IMR-90 (cell line): ENCODE results near the gene PPM1L. TPM values are rescaled to one million over a fixed set of nuclear protein-coding genes. Genes with fewer than 3 reads are reported as not detected.

Source experiments
- ATAC-seq: fragments of 200-7000 bp; cut with Tn5 transposase; 2 replicates; pipeline ENCODE4 v1.9.1; 2020; ENCODE audit warnings: low read depth, mild to moderate bottlenecking, moderate library complexity
- BruUV-seq: library from RNA; stranded (reverse); fragments of 400-500 nt; replicated peaks from 2 replicates; lab custom pipeline; 2021; lab: Mats Ljungman, UMichigan
- CTCF ChIA-PET: fragments of 300-600 bp; formaldehyde crosslinking; extraction: SDS; loops from one replicate; lab custom pipeline; 2021; ENCODE audit warnings: antibody characterized with exemption; lab: Yijun Ruan, JAX
- POLR2A ChIA-PET: fragments of 300-600 bp; sonication (Branson Sonifier 250); formaldehyde crosslinking; loops from one replicate; lab custom pipeline; 2022; ENCODE audit warnings: antibody characterized with exemption; ENCODE audit not compliant: unreplicated experiment; lab: Charles Lee
- DNase-seq: peaks from one replicate; pipeline ENCODE4 v3.0.0; 2013
- H2AFZ ChIP-seq: replicated peaks from 2 replicates; pipeline ENCODE3; 2013; ENCODE audit warnings: low read length, mild to moderate bottlenecking; ENCODE audit not compliant: poor library complexity
- H2AK5ac ChIP-seq: 2 replicates; pipeline ENCODE4 v1.6.1; 2013; ENCODE audit warnings: low read depth, low read length, inconsistent platforms
- H2AK9ac ChIP-seq: replicated peaks from 2 replicates; pipeline ENCODE3; 2013; ENCODE audit warnings: mild to moderate bottlenecking, low read depth, low read length, moderate library complexity; ENCODE audit not compliant: poor library complexity
- H2BK120ac ChIP-seq: 2 replicates; pipeline ENCODE4 v1.6.1; 2013; ENCODE audit warnings: low read depth, low read length, inconsistent platforms
- H2BK15ac ChIP-seq: 3 replicates; pipeline ENCODE4 v1.6.1; 2013; ENCODE audit warnings: low read depth, low read length, inconsistent platforms
- H2BK20ac ChIP-seq: 2 replicates; pipeline ENCODE4 v1.6.1; 2013; ENCODE audit warnings: low read depth, mild to moderate bottlenecking, inconsistent platforms, low read length, moderate library complexity
- H2BK5ac ChIP-seq: 2 replicates; pipeline ENCODE4 v1.6.1; 2013; ENCODE audit warnings: mild to moderate bottlenecking, low read depth, low read length, inconsistent platforms; ENCODE audit not compliant: poor library complexity, severe bottlenecking
- H3K14ac ChIP-seq: replicated peaks from 2 replicates; pipeline ENCODE4 v1.6.1; 2013; ENCODE audit warnings: low read depth, low read length, inconsistent platforms
- H3K18ac ChIP-seq: 2 replicates; pipeline ENCODE4 v1.6.1; 2013; ENCODE audit warnings: low read depth, low read length, control low read depth
- H3K23ac ChIP-seq: 2 replicates; pipeline ENCODE4 v1.6.1; 2013; ENCODE audit warnings: low read depth, low read length, inconsistent platforms
- H3K27ac ChIP-seq: 2 replicates; pipeline ENCODE4 v1.5.1; 2013; ENCODE audit warnings: mild to moderate bottlenecking, control low read depth, low read length; ENCODE audit not compliant: insufficient read depth
- H3K27me3 ChIP-seq: 2 replicates; pipeline ENCODE4 v1.6.1; 2013; ENCODE audit warnings: low read length; ENCODE audit not compliant: control insufficient read depth, insufficient read depth
- H3K36me3 ChIP-seq: 2 replicates; pipeline ENCODE4 v1.6.1; 2013; ENCODE audit warnings: low read length, mixed read lengths; ENCODE audit not compliant: control insufficient read depth, insufficient read depth
- H3K4ac ChIP-seq: 2 replicates; pipeline ENCODE4 v1.6.1; 2013; ENCODE audit warnings: low read depth, low read length, inconsistent platforms
- H3K4me1 ChIP-seq: 2 replicates; pipeline ENCODE4 v1.6.1; 2013; ENCODE audit warnings: low read length, mixed read lengths; ENCODE audit not compliant: control insufficient read depth, insufficient read depth
- H3K4me2 ChIP-seq: 2 replicates; pipeline ENCODE4 v1.6.1; 2013; ENCODE audit warnings: low read depth, mild to moderate bottlenecking, control low read depth, low read length, moderate library complexity
- H3K4me3 ChIP-seq: 2 replicates; pipeline ENCODE4 v1.5.1; 2013; ENCODE audit warnings: low read depth, mild to moderate bottlenecking, control low read depth, low read length, moderate library complexity; ENCODE audit not compliant: insufficient read depth
- H3K56ac ChIP-seq: 2 replicates; pipeline ENCODE4 v1.6.1; 2013; ENCODE audit warnings: low read length, inconsistent platforms; ENCODE audit not compliant: insufficient read depth; ENCODE audit errors: extremely low read depth
- H3K79me1 ChIP-seq, 2 experiments: 2 replicates each; pipeline ENCODE4 v1.6.1; 2013; ENCODE audit warnings: low read length in 2 of 2, inconsistent platforms in 1 of 2, low read depth in 1 of 2
- H3K9ac ChIP-seq: 2 replicates; pipeline ENCODE4 v1.6.1; 2013; ENCODE audit warnings: low read depth, low read length, control low read depth
- H3K9me1 ChIP-seq: 2 replicates; pipeline ENCODE4 v1.6.1; 2013; ENCODE audit warnings: low read length, inconsistent platforms; ENCODE audit not compliant: insufficient read depth
- H3K9me3 ChIP-seq: 2 replicates; pipeline ENCODE4 v1.6.1; 2013; ENCODE audit warnings: low read length; ENCODE audit not compliant: control insufficient read depth, insufficient read depth
- H4K20me1 ChIP-seq: 2 replicates; pipeline ENCODE4 v1.6.1; 2013; ENCODE audit warnings: low read length, inconsistent platforms; ENCODE audit not compliant: insufficient read depth
- H4K5ac ChIP-seq: 2 replicates; pipeline ENCODE4 v1.6.1; 2013; ENCODE audit warnings: mild to moderate bottlenecking, low read depth, low read length, control low read depth
- H4K8ac ChIP-seq, 2 experiments: 2 replicates each; pipeline ENCODE4 v1.6.1; 2013; ENCODE audit warnings: low read depth in 2 of 2, low read length in 2 of 2, control low read depth in 1 of 2, inconsistent platforms in 1 of 2
- H4K91ac ChIP-seq: 2 replicates; pipeline ENCODE4 v1.6.1; 2013; ENCODE audit warnings: low read depth, low read length, inconsistent platforms; ENCODE audit not compliant: insufficient read depth
- RAD21 ChIP-seq: IDR thresholded peaks from 2 replicates; pipeline ENCODE4 v1.6.1; 2012; ENCODE audit warnings: low read length, improper control_type of control experiment
- RFX5 ChIP-seq: IDR thresholded peaks from 2 replicates; pipeline ENCODE4 v1.8.0; 2012; ENCODE audit warnings: low read depth, mild to moderate bottlenecking, low read length, moderate library complexity
- WGBS, 2 experiments: methylation state at CpG; one replicate each; pipeline versions ENCODE4 v1.1.5 to v1.1.7; 2013; ENCODE audit warnings: missing lambda C conversion rate in 2 of 2; ENCODE audit not compliant: insufficient read length in 1 of 2; ENCODE audit errors: extremely low coverage in 2 of 2; 5-methylcytosine and 5-hydroxymethylcytosine counted together
- dilution Hi-C: fragments of 300-500 bp; cut with HindIII; formaldehyde crosslinking; loops from one replicate; pipeline ENCODE4 v1.14.3; 2018; ENCODE audit warnings: low sequenced_read_pairs; ENCODE audit not compliant: unreplicated experiment
- in situ Hi-C: fragments of 300-500 bp; cut with MboI; formaldehyde crosslinking; loops from 3 replicates; pipeline ENCODE4 v1.14.3; 2019; ENCODE audit warnings: low sequenced_read_pairs, inconsistent platforms, mixed read lengths
- intact Hi-C: fragments of 100-400 bp; cut with micrococcal nuclease; formaldehyde crosslinking; loops from 2 replicates; pipeline ENCODE4 v1.10.0; 2022
- polyA plus RNA-seq, 3 experiments: library from polyadenylated mRNA; depleted of rRNA; stranded (reverse); fragments of >200 nt; gene quantifications; 2 replicates each; pipeline ENCODE4 v1.2.3, GENCODE V29; 2012; ENCODE audit warnings: low replicate concordance in 1 of 3
- total RNA-seq: library from RNA; depleted of rRNA; stranded (reverse); fragments of >200 nt; gene quantifications from 2 replicates; pipeline ENCODE4 v1.2.3, GENCODE V29; 2012

The PPM1L gene
- total and polyA plus RNA-seq, 2 of the 4 experiments (the other 2 are of a cell fraction): 0.14 to 0.18 TPM

DNA sequence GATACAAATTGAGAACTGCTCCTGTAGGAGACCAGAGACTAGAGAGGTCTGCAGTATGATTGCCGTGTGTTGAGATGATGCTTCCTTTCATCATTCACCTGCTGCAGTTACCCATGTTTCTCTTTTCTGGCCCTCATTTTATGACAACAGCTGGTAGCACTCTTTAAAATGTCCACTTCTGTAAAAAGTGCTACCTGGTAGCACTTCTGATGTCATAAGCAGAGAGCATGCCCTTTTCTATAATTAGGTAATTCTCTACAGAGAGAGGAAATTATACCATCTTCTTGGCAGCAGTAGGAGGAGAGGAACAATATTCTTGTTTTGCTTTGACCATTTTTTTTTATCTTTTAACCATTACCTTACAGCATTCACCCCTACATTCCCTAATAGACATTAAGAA is 123.8 kb downstream of the PPM1L start:
- TF ChIP-seq RAD21: no peak
- TF ChIP-seq RFX5: no peak
- Histone ChIP-seq H4K91ac (no peak overlapping the region), H3K18ac (no peak overlapping the region), H2BK120ac (no peak overlapping the region), H3K9ac (no peak overlapping the region), H3K4ac (no peak overlapping the region), H2AFZ (no peak overlapping the region), H4K5ac (no peak overlapping the region), H2BK5ac (no peak overlapping the region), H2AK5ac (no peak overlapping the region), H3K27me3 (no peaks in the 10 kb centered on the region), H2BK20ac (no peak overlapping the region), H3K14ac (no peak overlapping the region), H3K4me2 (no peak overlapping the region), H3K23ac (no peak overlapping the region), H4K8ac (no peak overlapping the region), H3K4me3 (no peak overlapping the region), H3K27ac (no peak overlapping the region), H3K56ac (no peak overlapping the region), H3K9me1 (no peaks in the 10 kb centered on the region), H2AK9ac (no peak overlapping the region), H3K9me3 (no peaks in the 10 kb centered on the region), H4K20me1 (no peaks in the 10 kb centered on the region), H3K36me3 (no peaks in the 10 kb centered on the region), H3K79me1 (no peaks in the 10 kb centered on the region), H3K4me1 (no peaks in the 10 kb centered on the region), H2BK15ac (no peak overlapping the region)
- DNase-seq (no peak), ATAC-seq (no peak)
- ChIA-PET CTCF (no interaction called here), POLR2A (no interaction called here)
- intact Hi-C loops: no loop called here
- dilution Hi-C loops: no loop called here
- in situ Hi-C loops: no loop called here
- WGBS, 2 experiments: no CpG with 5 or more reads among the region's 1 CpG
- no TSS peak for BruUV-seq
